HG03196 (cell line): ENCODE data around the gene VSIR.

ENCODE experiments used
- ATAC-seq: cut with Tn5 transposase; IDR thresholded peaks from one replicate; pipeline ENCODE4 v1.9.1; 2021; ENCODE audit not compliant: unreplicated experiment

The VSIR gene

GRCh38 chr10:71783917-71784678, 10.8 kb upstream of the VSIR start:
- ATAC-seq = no peak

GRCh38 chr10:71782917-71783490, 9.7 kb upstream of the VSIR start:
- ATAC-seq = no peak

GRCh38 chr10:71782221-71782916, 9.0 kb upstream of the VSIR start:
- ATAC-seq = no peak

GRCh38 chr10:71780719-71781118, 7.4 kb upstream of the VSIR start:
- no peak for ATAC-seq

GRCh38 chr10:71780156-71780555, 6.8 kb upstream of the VSIR start:
- ATAC-seq = no peak

- no peak for ATAC-seq
Measured at GRCh38 chr10:71779641-71780040, 6.3 kb upstream of the VSIR start.

GRCh38 chr10:71778071-71778825, 4.9 kb upstream of the VSIR start:
- no peak for ATAC-seq

GRCh38 chr10:71777213-71777985, 4.1 kb upstream of the VSIR start:
- no peak for ATAC-seq

GRCh38 chr10:71776481-71776925, 3.2 kb upstream of the VSIR start:
- no peak for ATAC-seq

GRCh38 chr10:71774916-71775702, 1.8 kb upstream of the VSIR start:
- no peak for ATAC-seq

- ATAC-seq = no peak
Measured at GRCh38 chr10:71772832-71773220, 494 bp downstream of the VSIR start.

- ATAC-seq = no peak
Measured at GRCh38 chr10:71771821-71772617, 1.3 kb downstream of the VSIR start.

- ATAC-seq = no peak
Measured at GRCh38 chr10:71771204-71771603, 2.1 kb downstream of the VSIR start.

- ATAC-seq = no peak
Measured at GRCh38 chr10:71770789-71771188, 2.5 kb downstream of the VSIR start.

GRCh38 chr10:71770255-71770654, 3.1 kb downstream of the VSIR start:
- ATAC-seq = no peak

GRCh38 chr10:71769279-71769823, 4.0 kb downstream of the VSIR start:
- ATAC-seq = peak; percentile 24

- ATAC-seq = no peak
Measured at GRCh38 chr10:71767420-71768035, 5.8 kb downstream of the VSIR start.

- ATAC-seq = no peak
Measured at GRCh38 chr10:71766717-71767419, 6.5 kb downstream of the VSIR start.
